ENCODE measurements around the gene ZNF783. TPM values are rescaled to one million over a fixed set of nuclear protein-coding genes. Genes with fewer than 3 reads are reported as not detected.
A peak's percentile ranks its signal among the peaks of the same experiment; 100 is the strongest.

Gene ZNF783
- total and polyA plus RNA-seq, 9 of the 15 experiments (the other 6 are each of a cell fraction or from before 2014, with no cell fraction given): 0.66 to 11.2 (median 5.4) TPM

GRCh38 chr7:149294634-149295480 lies 32.9 kb downstream of the ZNF783 start:
- Histone ChIP-seq H3K79me2 (ENCODE audit: control insufficient read depth, insufficient read depth, low read length) (no peaks in the 10 kb centered on the region), H4K20me1 (replicated peaks; ENCODE audit: control insufficient read depth, insufficient read depth, low read length) (0 out of 2 replicates have a peak, but pooled peaks cover 5% of the 10 kb centered on the region), H3K36me3 (ENCODE audit: control insufficient read depth, insufficient read depth, low read length) (no peaks in the 10 kb centered on the region), H2AFZ (ENCODE audit: low read depth, low read length) (no peak overlapping the region), H3K27ac (ENCODE audit: extremely low read depth, low read depth, low read length) (no peak overlapping the region), H3K9me3 (replicated peaks; ENCODE audit: control insufficient read depth, insufficient read depth, low read depth, low read length) (no peaks in the 10 kb centered on the region), H3K4me3 (no peak overlapping the region), H3K4me2 (ENCODE audit: insufficient read depth, low read length) (no peak overlapping the region), H3K27me3 (ENCODE audit: control insufficient read depth in 2 of 2, insufficient read depth in 2 of 2, low read length in 2 of 2) (peaks cover 3 to 60% of the 10 kb centered on the region in 2 experiments; a peak in 3 of 5 replicates), H3K9ac (ENCODE audit: insufficient read depth in 1 of 2, low read depth in 2 of 2, low read length in 2 of 2) (no peak overlapping the region; a peak in 1 of 4 replicates), H3K4me1 (replicated peaks in 1 of 2; ENCODE audit: control insufficient read depth in 2 of 2, insufficient read depth in 2 of 2, low read length in 2 of 2) (peaks cover 0 to 8% of the 10 kb centered on the region in 2 experiments; a peak in 1 of 5 replicates), H3K9me1 (ENCODE audit: control insufficient read depth, insufficient read depth, low read length) (peaks cover 4% of the 10 kb centered on the region)
- intact Hi-C loops (cut with micrococcal nuclease) (no loop called here), in situ Hi-C loops (cut with MboI) (no loop called here)
- ChIA-PET CTCF (ENCODE audit: low intra/inter-chr PET ratio) (interaction anchor here (0.6 kb wide), 1 partner anchor 9 kb away, joined by 7 read pairs; no protein-coding TSS in a partner anchor), POLR2A (no interaction called here)
- no peak for DNase-seq (ENCODE audit: extremely low read depth in 1 of 4, low spot score in 3 of 4)
- 37% methylated on average over 55 of the region's 55 CpGs for WGBS (ENCODE audit: insufficient coverage, low coverage, missing lambda C conversion rate)
- TF ChIP-seq ZNF282 (CRISPR knock-in tag; IDR thresholded peaks at IDR 0.05) (0 out of 2 replicates have a peak, but pooled peaks have one; percentile 49), DEAF1 (CRISPR knock-in tag; IDR thresholded peaks at IDR 0.05) (no peak), E2F6 (IDR thresholded peaks at IDR 0.05; ENCODE audit: borderline replicate concordance in 1 of 2, extremely low read depth in 1 of 2, insufficient read depth in 1 of 2, insufficient read length in 1 of 2, low read depth in 1 of 2, low read length in 1 of 2, poor library complexity in 1 of 2, severe bottlenecking in 1 of 2) (peak in 1 of 2 experiments; percentile 24), ZNF830 (CRISPR knock-in tag; IDR thresholded peaks at IDR 0.05) (no peak)
- no peak for ATAC-seq
- no peak for FAIRE-seq
- BruUV-seq (replicated peaks): no TSS peak
